HG02970 (cell line): Measurements from ENCODE around the gene LCN2.

ENCODE experiments used
- ATAC-seq: cut with Tn5 transposase; IDR thresholded peaks from one replicate; pipeline ENCODE4 v1.9.1; 2021; ENCODE audit warnings: mild to moderate bottlenecking, moderate library complexity, moderate number of reproducible peaks; ENCODE audit not compliant: unreplicated experiment, low FRiP score

LCN2 gene

DNA sequence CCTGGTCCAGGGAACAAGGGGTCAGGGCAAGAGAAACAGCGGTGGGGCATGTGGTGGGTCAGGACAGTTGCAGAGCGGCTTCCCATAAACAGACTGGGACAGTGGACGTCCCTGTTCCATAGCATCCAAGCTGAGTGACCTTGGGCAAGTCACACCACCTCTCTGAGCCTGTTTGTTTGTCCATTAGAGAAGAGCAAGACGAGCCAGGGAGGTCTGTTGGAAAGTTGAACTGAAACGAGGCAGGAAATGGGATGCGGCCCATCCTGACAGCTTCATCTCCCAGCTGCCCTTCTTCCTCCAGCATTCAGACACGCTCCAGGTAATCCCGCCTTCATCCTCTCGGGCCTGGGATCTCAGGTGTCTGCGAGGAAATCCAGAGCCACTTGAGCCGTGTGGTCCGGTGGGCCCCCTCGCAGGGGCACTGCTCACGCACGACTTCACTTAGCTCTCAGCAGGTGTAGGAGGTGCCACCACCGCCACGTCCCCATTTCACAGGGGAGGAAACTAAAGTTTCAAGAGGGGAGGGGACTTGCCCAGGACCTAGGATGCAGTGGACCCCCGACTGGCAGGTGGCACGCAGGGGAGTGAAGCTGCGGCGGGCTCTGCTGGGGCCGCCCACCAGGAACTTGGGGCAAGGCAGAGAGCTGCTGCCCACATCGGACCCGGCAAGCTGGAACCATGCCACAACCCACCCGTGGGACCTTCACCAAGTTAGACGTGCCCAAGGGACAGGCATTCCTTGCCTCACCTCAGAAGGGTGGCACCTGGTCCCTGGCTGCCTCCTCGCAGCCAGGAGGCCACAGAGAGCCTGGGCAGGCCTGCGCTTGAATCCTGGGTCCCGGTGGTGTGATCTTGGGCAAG is 34.7 kb upstream of the LCN2 start:
- no peak for ATAC-seq

- no peak for ATAC-seq
These were observed 33.8 kb upstream of the LCN2 start for GRCh38 chr9:128115187-128116103.

DNA sequence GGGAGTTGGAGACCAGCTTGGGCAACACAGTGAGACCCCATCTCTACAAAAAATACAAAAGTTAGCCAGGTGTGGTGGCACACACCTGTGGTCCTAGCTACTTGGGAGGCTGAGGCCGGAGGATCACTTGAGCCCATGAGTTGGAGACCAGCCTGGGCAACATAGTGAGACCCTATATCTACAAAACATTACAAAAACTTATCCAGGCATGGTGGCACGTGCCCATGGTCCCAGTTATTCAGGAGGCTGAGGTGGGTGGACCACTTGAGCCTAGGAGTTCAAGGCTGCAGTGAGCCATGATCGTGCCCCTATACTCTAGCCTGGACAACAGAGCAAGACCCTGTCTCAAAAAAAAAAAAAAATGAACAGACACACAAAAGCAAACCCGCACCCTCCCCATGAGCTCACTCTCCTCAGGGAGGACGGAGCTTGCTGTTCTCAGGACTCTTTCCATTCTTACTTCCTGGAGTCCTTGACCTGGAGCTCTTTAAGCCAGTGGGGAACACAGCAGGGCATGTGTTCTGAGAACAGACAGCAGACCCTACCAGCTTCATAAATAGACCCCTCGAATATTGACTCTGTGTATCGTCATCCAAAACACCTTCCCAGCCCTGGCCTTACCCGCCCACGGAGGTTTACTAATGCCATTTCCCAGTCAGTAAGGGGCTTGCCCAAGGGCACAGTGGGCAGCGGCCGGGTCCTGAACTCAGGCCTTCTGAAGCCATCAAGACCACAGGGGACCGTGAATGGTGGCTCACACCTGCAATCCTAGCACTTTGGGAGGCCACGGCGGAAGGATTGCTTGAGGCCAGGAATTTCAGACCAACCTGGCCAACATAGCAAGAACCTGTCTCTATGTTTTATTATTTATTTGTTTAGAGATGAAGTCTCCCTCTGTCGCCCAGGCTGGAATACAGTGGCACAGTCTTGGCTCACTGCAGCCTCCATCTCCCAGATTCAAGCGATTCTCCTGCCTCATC is 32.9 kb upstream of the LCN2 start:
- ATAC-seq: no peak

DNA sequence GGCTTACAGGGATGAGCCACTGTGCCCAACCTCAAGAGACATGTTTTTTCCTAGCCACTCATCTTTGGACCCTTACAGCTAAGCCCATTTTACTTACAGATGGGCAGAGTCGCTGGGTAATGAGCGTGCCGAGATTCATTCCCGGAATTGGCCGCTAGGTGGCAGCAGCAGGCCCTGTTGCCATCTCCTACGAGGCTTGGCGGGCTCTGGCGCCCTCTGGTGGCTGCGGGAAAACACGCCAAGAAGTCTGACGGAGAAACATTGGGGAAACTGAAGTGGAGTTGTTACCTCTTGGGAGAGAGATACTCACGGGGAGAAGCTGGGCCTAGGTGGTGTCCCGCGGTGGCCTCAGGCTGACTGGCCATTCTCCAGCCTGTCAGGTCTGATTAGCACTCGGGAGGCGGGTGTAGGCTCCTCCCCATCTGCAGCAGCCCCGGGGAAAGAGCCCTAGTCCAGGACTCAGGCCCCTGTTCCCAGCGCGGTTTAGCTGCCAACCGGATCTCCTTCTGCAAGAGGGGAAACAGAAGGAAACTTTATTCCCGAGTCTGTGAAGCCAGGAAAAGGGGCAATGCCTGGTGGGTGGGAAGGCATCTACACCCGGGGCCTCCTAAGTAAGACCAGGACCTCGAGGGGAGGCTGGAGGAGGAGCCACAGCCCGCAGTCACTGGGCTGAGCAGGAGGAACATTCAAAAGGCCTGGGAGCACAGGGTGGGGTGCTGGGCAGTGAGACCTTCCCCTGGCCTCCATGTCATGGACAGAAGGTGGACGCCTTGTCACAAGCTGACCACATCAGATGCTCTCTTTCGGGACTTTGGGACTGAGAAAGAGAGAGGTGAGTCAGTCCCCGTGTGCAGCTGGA is 31.4 kb upstream of the LCN2 start:
- peak; percentile 49 for ATAC-seq

GRCh38 chr9:128118472-128118857 is 30.8 kb upstream of the LCN2 start:
- ATAC-seq: no peak

GRCh38 chr9:128118971-128119665 is 30.1 kb upstream of the LCN2 start:
- no peak for ATAC-seq

DNA sequence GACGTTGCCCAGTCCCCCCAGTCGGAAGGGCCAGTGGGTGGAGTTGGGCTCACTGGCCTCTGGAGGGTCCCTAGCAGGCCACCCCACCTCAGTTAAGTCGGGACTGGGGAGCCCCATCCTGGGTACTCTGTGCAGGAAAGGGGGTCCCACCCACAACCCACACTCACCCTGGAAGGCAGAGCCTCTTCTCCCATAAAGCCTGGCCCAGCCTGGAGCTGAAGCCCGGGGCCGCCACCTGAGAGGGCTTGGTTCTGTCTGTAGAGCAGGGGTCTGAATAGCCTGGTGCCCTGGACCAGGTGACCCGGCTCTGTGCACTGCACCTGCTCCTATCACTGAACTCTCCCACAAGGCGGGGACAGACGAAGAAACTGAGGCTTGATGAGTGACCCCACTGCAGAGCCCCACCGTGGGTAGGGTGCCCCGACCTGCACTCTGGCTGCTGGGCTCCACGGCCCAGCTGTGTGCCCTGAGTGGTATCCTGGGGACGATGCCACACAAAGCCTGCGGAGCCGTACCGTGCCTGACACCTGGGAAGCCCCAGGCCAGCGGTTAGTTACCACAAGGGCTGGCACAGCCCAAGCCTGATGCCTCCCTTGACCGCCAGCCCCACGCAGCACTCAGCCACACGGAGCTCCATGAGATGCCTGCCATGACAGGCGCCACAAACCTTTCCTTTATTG is 29.1 kb upstream of the LCN2 start:
- ATAC-seq: no peak

DNA sequence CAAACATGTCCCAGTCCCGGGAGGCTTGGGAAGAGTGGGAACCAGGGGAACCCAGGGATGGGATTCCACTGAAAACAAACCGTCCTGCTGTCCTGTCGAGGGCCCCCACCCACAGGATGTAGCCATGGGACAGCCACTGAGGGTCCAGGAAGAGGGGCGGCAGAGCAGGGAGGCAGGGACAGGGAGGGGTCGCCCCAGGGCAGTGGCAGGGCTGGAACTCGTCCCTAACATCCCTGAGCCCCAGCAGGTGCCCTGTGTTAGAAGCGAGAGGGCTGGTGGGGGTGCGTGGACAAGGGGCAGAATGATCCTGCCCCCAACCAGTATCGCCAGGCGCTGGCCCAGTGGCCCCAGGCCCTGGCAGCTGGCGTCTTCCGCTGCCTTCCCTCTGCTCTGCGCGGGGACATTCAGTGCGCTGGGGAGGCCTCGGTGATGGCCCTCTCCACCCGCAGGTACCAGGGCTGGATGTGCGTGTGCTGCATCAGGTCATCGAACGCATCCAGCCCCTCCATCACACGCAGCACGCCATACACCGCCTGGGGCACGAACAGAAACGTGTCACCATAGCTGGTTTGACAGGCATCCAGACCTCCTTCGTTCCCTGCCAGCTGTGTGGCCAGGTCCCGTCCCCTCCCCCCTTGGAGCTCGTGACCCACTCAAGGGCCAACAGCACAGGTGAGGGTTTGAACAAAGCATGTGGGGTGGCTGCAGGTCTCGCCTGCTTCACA is 28.4 kb upstream of the LCN2 start:
- ATAC-seq: no peak

DNA sequence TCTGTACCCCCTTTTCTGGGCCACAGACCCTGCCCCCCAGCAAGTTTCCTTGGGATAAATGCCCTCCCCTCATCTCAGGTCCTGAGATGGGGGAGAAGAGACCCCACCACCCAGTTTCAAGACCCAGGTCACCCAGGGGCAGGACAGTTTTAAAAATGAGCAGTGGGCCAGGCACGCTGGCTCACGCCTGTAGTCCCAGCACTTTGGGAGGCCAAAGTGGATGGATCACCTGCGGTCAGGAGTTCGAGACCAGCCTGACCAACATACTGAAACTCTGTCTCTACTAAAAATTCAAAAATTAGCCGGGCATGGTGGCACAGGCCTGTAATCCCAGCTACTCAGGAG is 27.8 kb upstream of the LCN2 start:
- ATAC-seq: no peak

DNA sequence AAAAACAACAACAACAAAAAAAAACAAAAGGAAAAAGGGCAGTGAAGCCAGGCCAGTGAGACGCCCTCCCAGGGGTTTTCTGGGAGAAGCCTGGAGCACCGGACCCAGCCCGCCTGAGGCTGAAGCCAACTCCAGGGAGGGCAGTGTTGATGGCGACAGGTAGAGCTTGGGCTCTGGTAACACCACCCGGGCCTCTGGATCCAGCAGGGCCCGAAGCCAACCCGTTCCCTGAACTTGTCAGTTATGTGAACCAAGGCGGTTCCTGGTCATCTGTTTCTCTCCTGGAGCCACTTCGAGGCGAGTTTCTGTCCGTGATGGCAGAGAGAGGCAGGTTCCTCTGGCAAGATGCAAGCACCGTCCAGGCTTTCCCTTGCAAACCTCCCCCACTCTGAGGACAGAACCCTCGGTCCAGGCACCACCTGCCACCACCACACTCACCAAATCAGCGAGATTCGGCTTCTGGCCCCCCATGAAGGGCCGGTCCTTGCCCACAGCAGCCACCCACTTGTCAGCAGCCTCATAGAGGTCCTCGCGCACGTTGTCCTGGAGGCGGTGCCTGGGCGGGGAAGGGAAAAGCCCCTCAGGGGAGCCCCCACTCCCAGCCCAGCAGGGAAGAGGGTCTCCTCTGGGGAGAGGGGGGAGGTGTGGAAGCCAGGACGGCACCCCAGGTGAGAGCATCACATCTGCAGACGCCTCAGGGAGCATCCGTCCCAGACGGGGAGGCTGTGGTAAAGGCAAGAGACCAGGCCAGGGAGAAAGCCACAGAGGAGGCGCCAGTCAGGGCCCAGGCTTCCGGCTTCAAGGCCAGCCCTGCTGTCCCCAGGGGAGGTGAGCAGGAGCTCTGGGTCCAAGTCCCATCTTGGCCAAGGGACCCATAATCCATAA is 27.1 kb upstream of the LCN2 start:
- no peak for ATAC-seq

GRCh38 chr9:128122809-128123175 is 26.5 kb upstream of the LCN2 start:
- no peak for ATAC-seq

DNA sequence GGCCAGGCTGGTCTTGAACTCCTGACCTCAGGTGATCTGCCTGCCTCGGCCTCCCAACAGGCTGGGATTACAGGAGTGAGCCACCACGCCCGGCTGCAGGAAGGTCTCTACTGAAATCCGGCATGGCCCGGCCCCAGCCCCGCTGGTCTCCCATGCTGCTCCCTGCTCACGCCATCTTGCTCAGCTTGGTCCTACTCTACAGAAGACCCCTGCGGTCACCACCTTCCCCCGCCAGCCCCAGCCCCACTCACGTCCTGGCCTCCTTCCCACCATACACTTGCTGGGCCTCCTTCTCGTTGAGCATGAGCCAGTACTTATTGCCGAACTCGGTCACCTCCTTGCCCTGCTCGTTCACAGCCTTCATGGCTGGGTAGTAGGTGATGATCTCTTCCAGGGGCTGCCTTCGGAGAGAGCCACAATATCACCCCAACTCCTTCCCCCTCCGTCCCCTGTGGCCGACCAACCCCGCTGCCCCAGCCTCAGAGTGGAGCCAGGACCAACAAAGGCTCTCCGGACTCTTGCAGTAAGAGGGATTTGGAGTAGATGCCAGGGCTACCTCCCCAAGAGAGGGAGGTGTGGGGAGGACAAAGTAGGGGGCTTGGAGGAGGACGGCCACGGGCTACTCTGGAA is 25.7 kb upstream of the LCN2 start:
- ATAC-seq: no peak

- ATAC-seq: no peak
These were observed 24.8 kb upstream of the LCN2 start for GRCh38 chr9:128124451-128124850.

GRCh38 chr9:128124873-128125579 is 24.2 kb upstream of the LCN2 start:
- ATAC-seq: no peak

- ATAC-seq: no peak
These were observed 23.5 kb upstream of the LCN2 start for GRCh38 chr9:128125580-128126354.
